Measurements from ENCODE around the gene CLIC3.

CLIC3 gene

DNA sequence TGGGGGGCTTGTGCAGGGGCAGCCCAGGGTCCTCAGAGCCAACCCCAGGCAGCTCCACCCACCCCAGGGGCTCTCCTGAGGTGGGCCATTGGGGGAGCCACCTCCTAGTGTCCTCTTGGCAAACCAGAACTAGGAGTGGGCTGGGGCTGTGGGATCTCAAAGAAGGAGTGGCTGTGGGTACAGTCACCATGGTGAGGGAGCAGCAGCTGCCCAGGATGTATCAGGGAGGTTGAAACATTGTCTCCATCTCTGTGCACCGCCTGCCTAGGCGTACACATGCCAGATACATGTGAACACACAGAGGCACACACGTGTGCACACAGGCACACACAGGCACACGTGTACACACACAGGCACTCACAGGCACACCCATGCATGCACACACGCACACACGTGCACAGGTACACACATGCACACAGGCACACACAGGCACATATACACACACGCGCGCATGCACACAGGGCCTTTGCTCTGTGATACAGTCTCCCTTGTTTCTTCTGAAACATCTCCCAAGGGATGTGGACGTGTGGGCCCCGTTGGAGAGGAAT is 33.6 kb downstream of the CLIC3 start:
- H3K9ac ChIP-seq (ENCODE audit: low read depth, low read length) = no peak overlapping the region
- H3K4me1 ChIP-seq (ENCODE audit: control insufficient read depth, insufficient read depth, low read length) = peaks cover 7% of the 10 kb centered on the region
- no peaks in the 10 kb centered on the region for H3K36me3 ChIP-seq (ENCODE audit: control insufficient read depth, insufficient read depth, low read length)
- H3K4me3 ChIP-seq (ENCODE audit: low read depth, low read length) = no peak overlapping the region
- no peaks in the 10 kb centered on the region for H3K9me3 ChIP-seq (ENCODE audit: control insufficient read depth, insufficient read depth, low read length)
- H3K27me3 ChIP-seq (ENCODE audit: control insufficient read depth, insufficient read depth, low read length) = no peaks in the 10 kb centered on the region

- Histone ChIP-seq H3K9ac (ENCODE audit: low read depth, low read length) (no peak overlapping the region), H3K9me3 (ENCODE audit: control insufficient read depth, insufficient read depth, low read length) (no peaks in the 10 kb centered on the region), H3K4me1 (ENCODE audit: control insufficient read depth, insufficient read depth, low read length) (peaks cover 7% of the 10 kb centered on the region), H3K27me3 (ENCODE audit: control insufficient read depth, insufficient read depth, low read length) (no peaks in the 10 kb centered on the region), H3K36me3 (ENCODE audit: control insufficient read depth, insufficient read depth, low read length) (no peaks in the 10 kb centered on the region), H3K4me3 (ENCODE audit: low read depth, low read length) (no peak overlapping the region)
Observed at GRCh38 chr9:136962163-136962562, 34.2 kb downstream of the CLIC3 start.

DNA sequence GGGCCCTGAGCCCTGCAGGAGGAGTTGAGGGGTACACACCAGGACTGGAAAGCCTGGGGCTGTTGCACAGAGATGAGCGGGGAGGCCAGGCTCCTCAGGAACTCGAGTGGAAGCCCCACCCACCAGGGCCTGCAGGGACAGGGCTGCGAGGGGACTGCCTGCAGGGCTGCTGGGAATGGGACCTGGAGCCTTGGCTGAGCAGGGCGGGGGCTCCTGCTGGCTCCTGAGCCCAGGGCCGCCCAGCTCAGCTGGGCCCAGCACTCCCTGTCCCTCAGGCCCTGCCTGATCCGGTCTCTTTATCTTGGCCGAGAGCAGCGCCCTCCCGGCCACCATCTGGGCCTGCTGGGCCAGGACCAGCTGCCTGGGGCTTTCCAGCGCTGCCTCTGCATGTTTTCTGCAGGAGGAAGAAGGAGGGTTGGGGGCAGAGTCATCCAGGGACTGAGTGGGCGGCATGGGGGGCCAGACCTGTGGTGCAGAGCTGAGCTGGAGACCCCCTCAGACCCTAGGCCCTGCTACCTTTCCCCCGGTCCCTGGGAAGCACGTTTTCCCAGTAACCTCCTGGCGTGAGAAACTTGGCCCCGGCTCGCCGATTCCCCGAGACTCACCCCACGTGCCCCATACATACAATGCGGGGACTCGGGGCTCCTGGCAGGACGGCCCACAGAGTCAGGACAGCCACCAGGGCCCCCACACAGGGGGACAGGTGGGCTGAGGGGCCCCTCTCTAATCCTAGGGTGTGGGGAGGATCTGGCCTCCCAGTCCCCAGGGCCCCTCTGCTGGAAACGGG is 34.9 kb downstream of the CLIC3 start:
- H3K9me3 ChIP-seq (ENCODE audit: control insufficient read depth, insufficient read depth, low read length) = no peaks in the 10 kb centered on the region
- no peak overlapping the region for H3K9ac ChIP-seq (ENCODE audit: low read depth, low read length)
- no peak overlapping the region for H3K4me3 ChIP-seq (ENCODE audit: low read depth, low read length)
- no peaks in the 10 kb centered on the region for H3K36me3 ChIP-seq (ENCODE audit: control insufficient read depth, insufficient read depth, low read length)
- no peaks in the 10 kb centered on the region for H3K27me3 ChIP-seq (ENCODE audit: control insufficient read depth, insufficient read depth, low read length)
- peaks cover 7% of the 10 kb centered on the region for H3K4me1 ChIP-seq (ENCODE audit: control insufficient read depth, insufficient read depth, low read length)

GRCh38 chr9:136960938-136961275 is 35.5 kb downstream of the CLIC3 start:
- Histone ChIP-seq H3K9me3 (ENCODE audit: control insufficient read depth, insufficient read depth, low read length) (no peaks in the 10 kb centered on the region), H3K9ac (ENCODE audit: low read depth, low read length) (no peak overlapping the region), H3K4me3 (ENCODE audit: low read depth, low read length) (no peak overlapping the region), H3K36me3 (ENCODE audit: control insufficient read depth, insufficient read depth, low read length) (no peaks in the 10 kb centered on the region), H3K4me1 (ENCODE audit: control insufficient read depth, insufficient read depth, low read length) (peaks cover 3% of the 10 kb centered on the region), H3K27me3 (ENCODE audit: control insufficient read depth, insufficient read depth, low read length) (no peaks in the 10 kb centered on the region)

DNA sequence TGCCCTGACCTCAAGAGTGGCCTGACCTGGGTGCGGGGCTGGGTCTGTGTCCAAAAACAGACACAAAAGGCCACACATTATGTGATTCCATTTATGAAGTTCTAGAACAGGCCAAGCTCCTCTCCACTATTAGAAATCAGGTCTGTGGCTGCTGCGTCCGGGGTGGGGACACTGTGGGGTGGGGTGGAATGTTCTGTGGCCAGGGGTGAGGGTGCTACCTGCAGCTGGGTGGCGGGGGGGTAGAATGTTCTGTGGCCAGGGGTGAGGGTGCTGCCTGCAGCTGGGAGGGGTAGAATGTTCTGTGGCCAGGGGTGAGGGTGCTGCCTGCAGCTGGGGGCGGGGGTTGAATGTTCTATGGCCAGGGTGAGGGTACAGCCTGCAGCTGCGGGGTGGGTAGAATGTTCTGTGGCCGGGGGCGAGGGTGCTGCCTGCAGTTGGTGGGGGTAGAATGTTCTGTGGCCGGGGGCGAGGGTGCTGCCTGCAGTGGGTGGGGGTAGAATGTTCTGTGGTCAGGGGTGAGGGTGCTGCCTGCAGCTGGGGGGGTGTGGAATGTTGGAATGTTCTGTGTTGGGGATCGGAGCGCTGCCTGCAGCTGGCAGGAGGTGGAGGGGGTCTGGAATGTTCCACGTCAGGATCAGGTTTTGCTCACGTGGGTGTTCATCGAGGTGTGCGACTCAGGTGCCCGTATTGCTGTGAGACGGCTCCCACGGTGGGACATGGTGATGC is 36.0 kb downstream of the CLIC3 start:
- Histone ChIP-seq H3K27me3 (ENCODE audit: control insufficient read depth, insufficient read depth, low read length) (no peaks in the 10 kb centered on the region), H3K9me3 (ENCODE audit: control insufficient read depth, insufficient read depth, low read length) (no peaks in the 10 kb centered on the region), H3K36me3 (ENCODE audit: control insufficient read depth, insufficient read depth, low read length) (no peaks in the 10 kb centered on the region), H3K9ac (ENCODE audit: low read depth, low read length) (no peak overlapping the region), H3K4me3 (ENCODE audit: low read depth, low read length) (no peak overlapping the region), H3K4me1 (ENCODE audit: control insufficient read depth, insufficient read depth, low read length) (no peaks in the 10 kb centered on the region)

GRCh38 chr9:136958898-136959850 is 37.2 kb downstream of the CLIC3 start:
- Histone ChIP-seq H3K27me3 (ENCODE audit: control insufficient read depth, insufficient read depth, low read length) (no peaks in the 10 kb centered on the region), H3K9me3 (ENCODE audit: control insufficient read depth, insufficient read depth, low read length) (no peaks in the 10 kb centered on the region), H3K36me3 (ENCODE audit: control insufficient read depth, insufficient read depth, low read length) (no peaks in the 10 kb centered on the region), H3K4me3 (ENCODE audit: low read depth, low read length) (no peak overlapping the region), H3K4me1 (ENCODE audit: control insufficient read depth, insufficient read depth, low read length) (no peaks in the 10 kb centered on the region), H3K9ac (ENCODE audit: low read depth, low read length) (no peak overlapping the region)

DNA sequence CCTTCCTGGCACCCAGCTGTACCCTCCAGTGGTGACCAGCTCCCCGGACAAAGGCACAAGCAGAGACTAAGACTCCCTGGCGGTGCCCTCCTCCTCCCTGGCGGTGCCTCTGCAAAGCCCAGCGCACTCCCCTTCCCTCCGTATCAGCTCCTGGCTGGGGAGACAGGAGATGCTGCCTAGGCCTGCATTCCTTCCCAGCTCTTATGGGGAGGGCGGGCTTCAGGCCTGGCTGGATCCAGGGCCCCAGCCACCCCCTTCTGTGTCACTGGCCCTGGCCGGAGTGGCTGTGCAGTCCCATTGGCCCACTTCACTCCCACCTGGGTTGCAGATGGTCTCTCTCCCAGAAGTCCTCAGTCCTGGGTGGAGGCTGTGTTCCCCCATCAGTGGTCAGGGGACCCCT is 37.9 kb downstream of the CLIC3 start:
- no peaks in the 10 kb centered on the region for H3K27me3 ChIP-seq (ENCODE audit: control insufficient read depth, insufficient read depth, low read length)
- no peaks in the 10 kb centered on the region for H3K4me1 ChIP-seq (ENCODE audit: control insufficient read depth, insufficient read depth, low read length)
- H3K9ac ChIP-seq (ENCODE audit: low read depth, low read length) = no peak overlapping the region

DNA sequence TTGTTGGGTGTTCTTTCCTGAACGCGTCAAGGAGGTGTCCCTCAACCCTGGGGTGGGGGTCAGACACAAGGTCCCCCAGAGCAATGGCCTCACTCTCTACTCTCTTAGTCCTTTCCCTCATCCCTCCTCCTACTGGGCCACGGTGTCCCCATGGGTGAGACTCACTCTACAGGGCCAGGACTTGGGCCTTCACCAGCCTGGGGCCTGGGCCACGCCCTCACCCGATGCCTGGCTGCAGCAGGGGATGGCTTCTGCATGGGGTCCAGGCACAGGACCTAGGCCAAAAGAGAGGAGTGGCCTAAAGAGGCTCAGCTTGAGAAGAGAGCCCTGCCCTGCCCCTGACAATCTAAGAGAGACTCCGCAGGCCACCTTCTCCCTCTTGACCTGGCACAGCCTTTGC is 38.5 kb downstream of the CLIC3 start:
- no peak overlapping the region for H3K9ac ChIP-seq (ENCODE audit: low read depth, low read length)
- H3K9me3 ChIP-seq (ENCODE audit: control insufficient read depth, insufficient read depth, low read length) = no peaks in the 10 kb centered on the region
- H3K27me3 ChIP-seq (ENCODE audit: control insufficient read depth, insufficient read depth, low read length) = no peaks in the 10 kb centered on the region
- H3K4me3 ChIP-seq (ENCODE audit: low read depth, low read length) = no peak overlapping the region
- no peaks in the 10 kb centered on the region for H3K36me3 ChIP-seq (ENCODE audit: control insufficient read depth, insufficient read depth, low read length)
- H3K4me1 ChIP-seq (ENCODE audit: control insufficient read depth, insufficient read depth, low read length) = no peaks in the 10 kb centered on the region

More for the DNA sequence above, 37.9 kb downstream of the CLIC3 start:
- no peaks in the 10 kb centered on the region for H3K36me3 ChIP-seq (ENCODE audit: control insufficient read depth, insufficient read depth, low read length)
- no peaks in the 10 kb centered on the region for H3K9me3 ChIP-seq (ENCODE audit: control insufficient read depth, insufficient read depth, low read length)
- H3K4me3 ChIP-seq (ENCODE audit: low read depth, low read length) = no peak overlapping the region

DNA sequence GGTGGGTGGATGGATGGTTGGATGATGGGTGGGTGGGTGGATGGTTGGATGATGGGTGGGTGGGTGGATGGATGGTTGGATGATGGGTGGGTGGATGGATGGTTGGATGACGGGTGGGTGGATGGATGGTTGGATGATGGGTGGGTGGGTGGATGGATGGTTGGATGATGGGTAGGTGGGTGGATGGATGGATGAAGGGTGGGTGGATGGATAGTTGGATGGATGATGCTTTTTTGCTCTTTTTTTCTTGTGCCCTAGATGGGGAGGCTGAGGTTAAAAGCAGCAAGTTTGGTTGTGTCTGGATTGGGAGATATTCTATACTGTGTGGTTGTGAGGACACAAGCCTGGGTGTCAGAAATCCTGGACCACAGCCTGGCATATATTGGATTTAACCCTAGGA is 38.9 kb downstream of the CLIC3 start:
- no peaks in the 10 kb centered on the region for H3K4me1 ChIP-seq (ENCODE audit: control insufficient read depth, insufficient read depth, low read length)
- no peak overlapping the region for H3K9ac ChIP-seq (ENCODE audit: low read depth, low read length)
- H3K36me3 ChIP-seq (ENCODE audit: control insufficient read depth, insufficient read depth, low read length) = no peaks in the 10 kb centered on the region
- no peak overlapping the region for H3K4me3 ChIP-seq (ENCODE audit: low read depth, low read length)
- no peaks in the 10 kb centered on the region for H3K27me3 ChIP-seq (ENCODE audit: control insufficient read depth, insufficient read depth, low read length)
- H3K9me3 ChIP-seq (ENCODE audit: control insufficient read depth, insufficient read depth, low read length) = no peaks in the 10 kb centered on the region

DNA sequence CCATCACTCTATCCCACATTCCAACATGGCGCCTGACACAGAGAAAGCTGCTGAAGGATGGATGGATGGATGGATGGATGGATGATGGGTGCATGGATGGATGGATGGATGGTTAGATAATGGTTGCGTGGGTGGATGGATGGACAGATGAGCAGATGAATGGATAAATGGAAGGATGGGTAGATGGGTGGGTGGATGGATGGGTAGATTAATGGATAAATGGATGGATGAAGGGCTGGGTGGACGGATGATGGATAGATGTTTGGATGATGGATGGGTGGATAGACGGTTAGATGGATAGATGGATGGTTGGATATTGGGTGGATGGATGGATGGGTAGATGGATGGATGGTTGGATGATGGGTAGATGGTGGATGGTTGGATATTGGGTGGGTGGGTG is 39.8 kb downstream of the CLIC3 start:
- Histone ChIP-seq H3K9ac (ENCODE audit: low read depth, low read length) (no peak overlapping the region), H3K4me1 (ENCODE audit: control insufficient read depth, insufficient read depth, low read length) (no peaks in the 10 kb centered on the region), H3K9me3 (ENCODE audit: control insufficient read depth, insufficient read depth, low read length) (no peaks in the 10 kb centered on the region), H3K27me3 (ENCODE audit: control insufficient read depth, insufficient read depth, low read length) (no peaks in the 10 kb centered on the region), H3K36me3 (ENCODE audit: control insufficient read depth, insufficient read depth, low read length) (no peaks in the 10 kb centered on the region), H3K4me3 (ENCODE audit: low read depth, low read length) (no peak overlapping the region)

- Histone ChIP-seq H3K9ac (ENCODE audit: low read depth, low read length) (no peak overlapping the region), H3K27me3 (ENCODE audit: control insufficient read depth, insufficient read depth, low read length) (no peaks in the 10 kb centered on the region), H3K4me1 (ENCODE audit: control insufficient read depth, insufficient read depth, low read length) (no peaks in the 10 kb centered on the region), H3K9me3 (ENCODE audit: control insufficient read depth, insufficient read depth, low read length) (no peaks in the 10 kb centered on the region), H3K4me3 (ENCODE audit: low read depth, low read length) (no peak overlapping the region), H3K36me3 (ENCODE audit: control insufficient read depth, insufficient read depth, low read length) (no peaks in the 10 kb centered on the region)
Observed at GRCh38 chr9:136955943-136956335, 40.4 kb downstream of the CLIC3 start.

Measured in iPS-15b (cell line).